Esophagus (tissue), 2 donors: ENCODE data around the gene LRRTM4. TPM values are rescaled to one million over a fixed set of nuclear protein-coding genes. Genes with fewer than 3 reads are reported as not detected.
"Not testable (repeated sequence)": the region's sequence is repeated elsewhere in the genome, so short reads cannot be mapped to it uniquely, and the experiment has no call there.

Source experiments
- H3K27ac ChIP-seq, 2 donors: one replicate each; pipeline ENCODE4 v1.5.1; 2013; ENCODE audit warnings: low read depth in 2 of 2, mild to moderate bottlenecking in 2 of 2, inconsistent platforms in 1 of 2, low read length in 1 of 2, moderate library complexity in 1 of 2
- H3K27me3 ChIP-seq, 2 donors: one replicate each; pipeline ENCODE4 v1.6.1; 2013; ENCODE audit warnings: low read length in 2 of 2, control low read depth in 1 of 2, mild to moderate bottlenecking in 1 of 2; ENCODE audit not compliant: insufficient read depth in 2 of 2, control insufficient read depth in 1 of 2
- H3K36me3 ChIP-seq, 2 donors: one replicate each; pipeline ENCODE4 v1.6.1; 2013; ENCODE audit warnings: low read length in 1 of 2; ENCODE audit not compliant: control insufficient read depth in 2 of 2, insufficient read depth in 2 of 2
- H3K4me1 ChIP-seq, 2 donors: one replicate each; pipeline ENCODE4 v1.6.1; 2013; ENCODE audit warnings: low read length in 1 of 2; ENCODE audit not compliant: control insufficient read depth in 2 of 2, insufficient read depth in 2 of 2
- H3K4me3 ChIP-seq, 2 donors: one replicate each; pipeline ENCODE4 v1.5.1; 2013; ENCODE audit warnings: low read length in 2 of 2, mild to moderate bottlenecking in 2 of 2, low read depth in 1 of 2, moderate library complexity in 1 of 2
- H3K9me3 ChIP-seq, 2 donors: one replicate each; pipeline ENCODE4 v1.6.1; 2013; ENCODE audit warnings: mild to moderate bottlenecking in 2 of 2, low read depth in 1 of 2, low read length in 1 of 2, moderate library complexity in 1 of 2; ENCODE audit not compliant: control insufficient read depth in 2 of 2, insufficient read depth in 1 of 2
- WGBS, 2 donors: extraction: QIAGEN DNeasy Blood & Tissue Kit; methylation state at CpG; one replicate each; pipeline ENCODE4 v1.1.7; 2013; 5-methylcytosine and 5-hydroxymethylcytosine counted together
- polyA plus RNA-seq, 2 donors: library from polyadenylated mRNA; stranded (reverse); fragments of 200-250 nt; gene quantifications; one replicate each; pipeline ENCODE4 v1.2.3, GENCODE V29; 2013
- donor health status: healthy with polysubstance abuse.
- donor health status: Bipolar disorder and iron deficiency.

The LRRTM4 gene
- polyA plus RNA-seq, 2 donors, result not detected

- H3K4me1 ChIP-seq, H3K27ac ChIP-seq, H3K27me3 ChIP-seq, H3K9me3 ChIP-seq, H3K4me3 ChIP-seq, H3K36me3 ChIP-seq: not testable (repeated sequence)
- WGBS, 2 donors, result 82% methylated on average over 2 of the region's 2 CpGs
Observed at GRCh38 chr2:77045456-77045855, 476.7 kb downstream of the LRRTM4 start.

- WGBS, 2 donors, result 34 to 47% methylated on average over 4 of the region's 4 CpGs
- Histone ChIP-seq H3K4me1 (no peaks in the 10 kb centered on the region), H3K9me3 (no peaks in the 10 kb centered on the region), H3K4me3 (no peak overlapping the region), H3K27ac (no peak overlapping the region), H3K36me3 (no peaks in the 10 kb centered on the region), H3K27me3 (no peaks in the 10 kb centered on the region)
Observed at GRCh38 chr2:77034445-77034844, 487.7 kb downstream of the LRRTM4 start.

GRCh38 chr2:77029237-77029636, 492.9 kb downstream of the LRRTM4 start:
- not testable (repeated sequence) for H3K27ac ChIP-seq, H3K9me3 ChIP-seq, H3K4me3 ChIP-seq, H3K36me3 ChIP-seq, H3K4me1 ChIP-seq, H3K27me3 ChIP-seq
- whole genome bisulfite sequencing, 2 donors, result 89 to 93% methylated on average over 5 of the region's 5 CpGs

GRCh38 chr2:77028032-77028600, 494.1 kb downstream of the LRRTM4 start:
- Histone ChIP-seq H3K36me3 (no peaks in the 10 kb centered on the region), H3K4me3 (no peak overlapping the region), H3K27ac (no peak overlapping the region), H3K27me3 (no peaks in the 10 kb centered on the region), H3K9me3 (no peaks in the 10 kb centered on the region), H3K4me1 (no peaks in the 10 kb centered on the region)
- 32 to 43% methylated on average over 3 of the region's 3 CpGs for WGBS, 2 donors

- WGBS, 2 donors, result 61 to 66% methylated on average over 4 of the region's 4 CpGs
- no peak overlapping the region for H3K4me3 ChIP-seq
- H3K27me3 ChIP-seq, result no peaks in the 10 kb centered on the region
Observed at GRCh38 chr2:77025714-77026113, 496.5 kb downstream of the LRRTM4 start.

GRCh38 chr2:77021161-77021560, 501.0 kb downstream of the LRRTM4 start:
- Histone ChIP-seq H3K27ac (no peak overlapping the region), H3K9me3 (no peaks in the 10 kb centered on the region), H3K27me3 (no peaks in the 10 kb centered on the region), H3K36me3 (no peaks in the 10 kb centered on the region), H3K4me3 (no peak overlapping the region), H3K4me1 (no peaks in the 10 kb centered on the region)
- WGBS, 2 donors, result 63 to 81% methylated on average over 3 of the region's 3 CpGs

More at GRCh38 chr2:77025714-77026113, 496.5 kb downstream of the LRRTM4 start:
- Histone ChIP-seq H3K9me3 (no peaks in the 10 kb centered on the region), H3K36me3 (no peaks in the 10 kb centered on the region), H3K27ac (no peak overlapping the region), H3K4me1 (no peaks in the 10 kb centered on the region)

GRCh38 chr2:77018219-77018618, 504.0 kb downstream of the LRRTM4 start:
- WGBS, 2 donors, result 77 to 93% methylated on average over 1 of the region's 1 CpG
- no peaks in the 10 kb centered on the region for H3K9me3 ChIP-seq

GRCh38 chr2:77017355-77017745, 504.8 kb downstream of the LRRTM4 start:
- 66 to 79% methylated on average over 3 of the region's 3 CpGs for WGBS, 2 donors
- Histone ChIP-seq H3K4me1 (peaks cover 0 to 2% of the 10 kb centered on the region in 2 donors), H3K9me3 (no peaks in the 10 kb centered on the region), H3K4me3 (no peak overlapping the region), H3K27ac (no peak overlapping the region), H3K27me3 (no peaks in the 10 kb centered on the region), H3K36me3 (no peaks in the 10 kb centered on the region)

More at GRCh38 chr2:77018219-77018618, 504.0 kb downstream of the LRRTM4 start:
- Histone ChIP-seq H3K4me3 (no peak overlapping the region), H3K27me3 (no peaks in the 10 kb centered on the region), H3K4me1 (peaks cover 0 to under 1% of the 10 kb centered on the region in 2 donors), H3K27ac (no peak overlapping the region), H3K36me3 (no peaks in the 10 kb centered on the region)

- Histone ChIP-seq H3K27ac (no peak overlapping the region), H3K4me1 (peaks cover 0 to 2% of the 10 kb centered on the region in 2 donors), H3K27me3 (no peaks in the 10 kb centered on the region), H3K36me3 (no peaks in the 10 kb centered on the region), H3K4me3 (no peak overlapping the region), H3K9me3 (no peaks in the 10 kb centered on the region)
- 74 to 78% methylated on average over 4 of the region's 4 CpGs for WGBS, 2 donors
Observed at GRCh38 chr2:77016443-77017354, 505.5 kb downstream of the LRRTM4 start.
